ENCODE measurements around the gene MORF4L2. TPM values are rescaled to one million over a fixed set of nuclear protein-coding genes. Genes with fewer than 3 reads are reported as not detected.
A peak's percentile ranks its signal among the peaks of the same experiment; 100 is the strongest.

Gene MORF4L2
- total RNA-seq, 2 donors from 2014 or later = 559 to 708 TPM

- Histone ChIP-seq H3K27ac (peak overlapping the region in 1 of 2 donors; percentile 64), H3K27me3 (replicated peaks; ENCODE audit: insufficient read depth) (no peaks in the 10 kb centered on the region), H3K9me3 (no peaks in the 10 kb centered on the region), H3K4me3 (no peak overlapping the region), H3K36me3 (no peaks in the 10 kb centered on the region), H3K4me1 (ENCODE audit: control insufficient read depth in 1 of 2, low read depth in 2 of 2) (peaks cover 0 to 15% of the 10 kb centered on the region in 2 donors)
- DNase-seq (ENCODE audit: low spot score) = no peak
- ATAC-seq (ENCODE audit: insufficient number of reproducible peaks, low FRiP score, low read depth) = no peak
- no peak for TF ChIP-seq CTCF (IDR thresholded peaks at IDR 0.05)
Observed at GRCh38 chrX:103730147-103730795, 43.8 kb upstream of the MORF4L2 start.

GRCh38 chrX:103729015-103729414 is 42.5 kb upstream of the MORF4L2 start:
- ATAC-seq (ENCODE audit: insufficient number of reproducible peaks, low FRiP score, low read depth) = no peak
- no peaks in the 10 kb centered on the region for H3K27me3 ChIP-seq (replicated peaks; ENCODE audit: insufficient read depth)
- no peaks in the 10 kb centered on the region for H3K36me3 ChIP-seq
- peaks cover 0 to 15% of the 10 kb centered on the region in 2 donors for H3K4me1 ChIP-seq (ENCODE audit: control insufficient read depth in 1 of 2, low read depth in 2 of 2)
- no peak overlapping the region for H3K4me3 ChIP-seq
- no peak for TF ChIP-seq CTCF (IDR thresholded peaks at IDR 0.05)
- no peak for DNase-seq (ENCODE audit: low spot score)
- H3K9me3 ChIP-seq = no peaks in the 10 kb centered on the region
- no peak overlapping the region for H3K27ac ChIP-seq

GRCh38 chrX:103727115-103727514 is 40.6 kb upstream of the MORF4L2 start:
- no peak for DNase-seq (ENCODE audit: low spot score)
- no peak for ATAC-seq (ENCODE audit: insufficient number of reproducible peaks, low FRiP score, low read depth)
- Histone ChIP-seq H3K36me3 (no peaks in the 10 kb centered on the region), H3K4me1 (ENCODE audit: control insufficient read depth in 1 of 2, low read depth in 2 of 2) (peaks cover 0 to 15% of the 10 kb centered on the region in 2 donors), H3K27ac (no peak overlapping the region), H3K9me3 (no peaks in the 10 kb centered on the region), H3K27me3 (replicated peaks; ENCODE audit: insufficient read depth) (no peaks in the 10 kb centered on the region), H3K4me3 (no peak overlapping the region)
- TF ChIP-seq CTCF (IDR thresholded peaks at IDR 0.05) = no peak

GRCh38 chrX:103726477-103726876 is 40.0 kb upstream of the MORF4L2 start:
- peaks cover 0 to 15% of the 10 kb centered on the region in 2 donors for H3K4me1 ChIP-seq (ENCODE audit: control insufficient read depth in 1 of 2, low read depth in 2 of 2)
- H3K36me3 ChIP-seq = no peaks in the 10 kb centered on the region
- H3K27me3 ChIP-seq (replicated peaks; ENCODE audit: insufficient read depth) = no peaks in the 10 kb centered on the region
- no peak overlapping the region for H3K27ac ChIP-seq
- H3K9me3 ChIP-seq = no peaks in the 10 kb centered on the region
- ATAC-seq (ENCODE audit: insufficient number of reproducible peaks, low FRiP score, low read depth) (no peak), DNase-seq (ENCODE audit: low spot score) (no peak)
- TF ChIP-seq CTCF (IDR thresholded peaks at IDR 0.05) = no peak
- no peak overlapping the region for H3K4me3 ChIP-seq

GRCh38 chrX:103722505-103722904 is 36.0 kb upstream of the MORF4L2 start:
- ATAC-seq (ENCODE audit: insufficient number of reproducible peaks, low FRiP score, low read depth) = no peak
- Histone ChIP-seq H3K4me3 (no peak overlapping the region), H3K4me1 (ENCODE audit: control insufficient read depth in 1 of 2, low read depth in 2 of 2) (no peaks in the 10 kb centered on the region), H3K36me3 (no peaks in the 10 kb centered on the region), H3K27me3 (replicated peaks; ENCODE audit: insufficient read depth) (no peaks in the 10 kb centered on the region), H3K27ac (no peak overlapping the region), H3K9me3 (no peaks in the 10 kb centered on the region)
- TF ChIP-seq CTCF (IDR thresholded peaks at IDR 0.05) = no peak
- DNase-seq (ENCODE audit: low spot score) = no peak

All from thoracic aorta (tissue), 2 donors.